ENCODE data around the gene CDKAL1. TPM values are rescaled to one million over a fixed set of nuclear protein-coding genes. Genes with fewer than 3 reads are reported as not detected.
A peak's percentile ranks its signal among the peaks of the same experiment; 100 is the strongest.

Gene CDKAL1
- total RNA-seq, 1 donor from 2014 or later: 39.6 TPM

DNA sequence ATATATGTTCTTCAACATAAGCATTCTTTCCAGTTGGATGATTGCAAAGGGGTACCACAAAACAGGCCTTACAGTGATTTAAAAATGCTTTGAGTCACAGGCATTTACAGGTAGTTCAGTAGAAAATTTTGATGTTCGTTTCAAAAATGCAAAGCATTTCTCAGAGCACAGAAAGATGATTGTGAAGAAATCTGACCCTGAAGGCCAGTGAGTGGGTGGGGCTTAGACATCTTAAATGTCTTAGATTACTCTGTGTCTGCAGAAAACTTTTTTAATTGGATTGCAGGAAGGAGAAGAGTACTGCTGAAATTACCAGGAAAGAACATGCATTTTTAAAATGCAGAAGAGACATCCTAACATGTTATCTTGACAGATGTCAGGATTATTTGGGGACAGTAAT is 268.3 kb downstream of the CDKAL1 start:
- Histone ChIP-seq H3F3A (ENCODE audit: low read depth) (no peaks in the 10 kb centered on the region), H3K4me3 (no peak overlapping the region), H3K4me1 (no peaks in the 10 kb centered on the region), H3K27me3 (no peaks in the 10 kb centered on the region), H3K36me3 (no peaks in the 10 kb centered on the region), H3K4me2 (no peak overlapping the region), H2AFZ (replicated peaks) (no peak overlapping the region), H3K27ac (no peak overlapping the region), H4K20me1 (ENCODE audit: low read depth) (no peaks in the 10 kb centered on the region), H3K79me2 (ENCODE audit: low read depth) (no peaks in the 10 kb centered on the region), H3K9ac (no peak overlapping the region), H3K9me3 (ENCODE audit: low read depth) (no peaks in the 10 kb centered on the region)
- no peak overlapping the region for H3K4me3 Mint-ChIP-seq
- H3K4me1 Mint-ChIP-seq: peaks cover 4% of the 10 kb centered on the region
- peaks cover 5% of the 10 kb centered on the region for H3K36me3 Mint-ChIP-seq
- TF ChIP-seq, protein P1, sequence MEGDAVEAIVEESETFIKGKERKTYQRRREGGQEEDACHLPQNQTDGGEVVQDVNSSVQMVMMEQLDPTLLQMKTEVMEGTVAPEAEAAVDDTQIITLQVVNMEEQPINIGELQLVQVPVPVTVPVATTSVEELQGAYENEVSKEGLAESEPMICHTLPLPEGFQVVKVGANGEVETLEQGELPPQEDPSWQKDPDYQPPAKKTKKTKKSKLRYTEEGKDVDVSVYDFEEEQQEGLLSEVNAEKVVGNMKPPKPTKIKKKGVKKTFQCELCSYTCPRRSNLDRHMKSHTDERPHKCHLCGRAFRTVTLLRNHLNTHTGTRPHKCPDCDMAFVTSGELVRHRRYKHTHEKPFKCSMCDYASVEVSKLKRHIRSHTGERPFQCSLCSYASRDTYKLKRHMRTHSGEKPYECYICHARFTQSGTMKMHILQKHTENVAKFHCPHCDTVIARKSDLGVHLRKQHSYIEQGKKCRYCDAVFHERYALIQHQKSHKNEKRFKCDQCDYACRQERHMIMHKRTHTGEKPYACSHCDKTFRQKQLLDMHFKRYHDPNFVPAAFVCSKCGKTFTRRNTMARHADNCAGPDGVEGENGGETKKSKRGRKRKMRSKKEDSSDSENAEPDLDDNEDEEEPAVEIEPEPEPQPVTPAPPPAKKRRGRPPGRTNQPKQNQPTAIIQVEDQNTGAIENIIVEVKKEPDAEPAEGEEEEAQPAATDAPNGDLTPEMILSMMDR (IDR thresholded peaks at IDR 0.05): no peak
- TF ChIP-seq EZH2phosphoT487 (IDR thresholded peaks at IDR 0.05): no peak
- no peak for TF ChIP-seq EZH2 (IDR thresholded peaks at IDR 0.05)
- DNase-seq (ENCODE audit: low spot score): no peak
- peaks cover 2% of the 10 kb centered on the region for H3K27me3 Mint-ChIP-seq (ENCODE audit: insufficient read depth, low read depth)
- no peak overlapping the region for H3K27ac Mint-ChIP-seq
- peaks cover 9% of the 10 kb centered on the region for H3K9me3 Mint-ChIP-seq

DNA sequence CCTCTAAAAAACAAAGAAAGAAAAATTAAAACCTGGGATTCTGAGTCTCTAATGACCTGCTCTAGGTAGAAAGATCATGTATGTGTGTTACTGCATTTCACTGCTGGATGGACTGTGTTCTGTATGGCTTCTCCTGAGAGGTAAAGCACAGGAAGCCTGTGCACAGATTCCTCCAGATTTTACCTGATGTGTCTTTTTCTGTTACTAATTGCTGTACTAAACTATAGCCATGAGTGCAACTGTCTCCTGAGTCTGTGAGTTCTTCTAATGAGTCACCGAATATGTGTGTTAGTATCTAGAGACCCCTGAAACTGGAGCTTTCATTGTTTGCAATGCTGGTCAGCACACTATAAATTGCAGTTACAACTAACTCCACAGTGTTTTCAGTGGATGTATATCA is 270.8 kb downstream of the CDKAL1 start:
- Mint-ChIP-seq H3K9me3 (peaks cover 9% of the 10 kb centered on the region), H3K27me3 (ENCODE audit: insufficient read depth, low read depth) (peaks cover 2% of the 10 kb centered on the region), H3K4me3 (no peak overlapping the region), H3K4me1 (peaks cover 6% of the 10 kb centered on the region), H3K36me3 (peaks cover 5% of the 10 kb centered on the region), H3K27ac (peak overlapping the region; percentile 40)
- no peak for DNase-seq (ENCODE audit: low spot score)
- Histone ChIP-seq H3F3A (ENCODE audit: low read depth) (no peaks in the 10 kb centered on the region), H2AFZ (replicated peaks) (no peak overlapping the region), H3K9me3 (ENCODE audit: low read depth) (no peaks in the 10 kb centered on the region), H3K4me3 (no peak overlapping the region), H3K27me3 (no peaks in the 10 kb centered on the region), H3K79me2 (ENCODE audit: low read depth) (no peaks in the 10 kb centered on the region), H3K9ac (no peak overlapping the region), H4K20me1 (ENCODE audit: low read depth) (no peaks in the 10 kb centered on the region), H3K4me2 (no peak overlapping the region), H3K27ac (no peak overlapping the region), H3K36me3 (no peaks in the 10 kb centered on the region), H3K4me1 (no peaks in the 10 kb centered on the region)
- TF ChIP-seq, protein P1 (IDR thresholded peaks at IDR 0.05): no peak
- TF ChIP-seq EZH2phosphoT487 (IDR thresholded peaks at IDR 0.05) (no peak), EZH2 (IDR thresholded peaks at IDR 0.05) (no peak)

DNA sequence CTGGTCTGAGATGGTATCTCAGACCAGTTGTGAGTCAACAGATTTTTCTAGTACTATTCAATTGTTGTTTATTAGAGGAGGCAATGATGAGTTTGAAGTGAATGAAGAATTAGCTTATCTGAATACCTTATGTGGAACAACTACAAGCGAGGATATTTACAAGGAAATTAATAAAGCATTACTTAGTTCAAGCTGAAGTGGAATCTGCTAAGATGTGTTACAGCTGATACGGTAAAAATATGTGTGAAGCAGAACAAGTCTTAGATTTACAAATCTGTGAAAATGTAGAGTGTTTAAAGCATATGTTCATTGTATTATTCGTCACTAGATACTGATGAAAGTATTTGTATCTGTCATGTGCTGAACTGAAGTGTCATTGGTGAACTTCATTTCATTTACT is 272.4 kb downstream of the CDKAL1 start:
- Histone ChIP-seq H2AFZ (replicated peaks) (no peak overlapping the region), H3F3A (ENCODE audit: low read depth) (no peaks in the 10 kb centered on the region), H3K79me2 (ENCODE audit: low read depth) (no peaks in the 10 kb centered on the region), H3K27ac (no peak overlapping the region), H3K36me3 (no peaks in the 10 kb centered on the region), H4K20me1 (ENCODE audit: low read depth) (no peaks in the 10 kb centered on the region), H3K4me3 (no peak overlapping the region), H3K9me3 (ENCODE audit: low read depth) (no peaks in the 10 kb centered on the region), H3K4me1 (peaks cover 11% of the 10 kb centered on the region), H3K9ac (no peak overlapping the region), H3K27me3 (no peaks in the 10 kb centered on the region), H3K4me2 (no peak overlapping the region)
- Mint-ChIP-seq H3K27ac (no peak overlapping the region), H3K4me3 (no peak overlapping the region), H3K4me1 (peaks cover 22% of the 10 kb centered on the region), H3K27me3 (ENCODE audit: insufficient read depth, low read depth) (peaks cover 3% of the 10 kb centered on the region), H3K9me3 (peaks cover 9% of the 10 kb centered on the region), H3K36me3 (peaks cover 5% of the 10 kb centered on the region)
- TF ChIP-seq, protein P1 (IDR thresholded peaks at IDR 0.05): no peak
- TF ChIP-seq EZH2phosphoT487 (IDR thresholded peaks at IDR 0.05) (no peak), EZH2 (IDR thresholded peaks at IDR 0.05) (no peak)
- DNase-seq (ENCODE audit: low spot score): no peak

All from neural progenitor cell (in vitro differentiated cells).